ENCODE measurements around the gene FCRL6. TPM values are rescaled to one million over a fixed set of nuclear protein-coding genes. Genes with fewer than 3 reads are reported as not detected.
A peak's percentile ranks its signal among the peaks of the same experiment; 100 is the strongest.

The FCRL6 gene
- total RNA-seq, 1 donor from 2014 or later: not detected

DNA sequence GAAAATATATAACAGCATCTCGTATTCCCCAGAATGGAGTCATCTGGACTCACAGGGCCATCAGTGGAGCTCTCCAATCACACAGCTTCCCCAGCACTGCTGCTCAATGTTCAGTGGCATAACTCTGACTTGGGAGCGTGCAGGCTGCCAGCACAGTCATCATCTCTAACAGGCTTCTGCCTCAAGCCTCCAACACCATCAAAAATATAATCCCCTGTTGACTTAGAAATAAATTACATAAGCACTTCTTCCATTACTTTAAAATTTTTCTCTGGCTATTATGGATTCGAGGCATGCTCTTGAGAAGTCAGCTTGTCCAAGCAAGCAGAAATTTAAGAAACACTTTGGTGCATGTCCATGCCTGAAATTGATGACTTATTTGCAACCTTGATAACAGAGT, 15.2 kb upstream of the FCRL6 start:
- H3K27ac Mint-ChIP-seq: no peak overlapping the region
- peaks cover 7% of the 10 kb centered on the region for H3K4me1 Mint-ChIP-seq (ENCODE audit: low read depth)
- H3K4me3 Mint-ChIP-seq (ENCODE audit: low read depth): no peak overlapping the region
- no peaks in the 10 kb centered on the region for H3K36me3 Mint-ChIP-seq (ENCODE audit: insufficient read depth)
- H3K27me3 Mint-ChIP-seq: peaks cover 8% of the 10 kb centered on the region
- TF ChIP-seq, protein P1, sequence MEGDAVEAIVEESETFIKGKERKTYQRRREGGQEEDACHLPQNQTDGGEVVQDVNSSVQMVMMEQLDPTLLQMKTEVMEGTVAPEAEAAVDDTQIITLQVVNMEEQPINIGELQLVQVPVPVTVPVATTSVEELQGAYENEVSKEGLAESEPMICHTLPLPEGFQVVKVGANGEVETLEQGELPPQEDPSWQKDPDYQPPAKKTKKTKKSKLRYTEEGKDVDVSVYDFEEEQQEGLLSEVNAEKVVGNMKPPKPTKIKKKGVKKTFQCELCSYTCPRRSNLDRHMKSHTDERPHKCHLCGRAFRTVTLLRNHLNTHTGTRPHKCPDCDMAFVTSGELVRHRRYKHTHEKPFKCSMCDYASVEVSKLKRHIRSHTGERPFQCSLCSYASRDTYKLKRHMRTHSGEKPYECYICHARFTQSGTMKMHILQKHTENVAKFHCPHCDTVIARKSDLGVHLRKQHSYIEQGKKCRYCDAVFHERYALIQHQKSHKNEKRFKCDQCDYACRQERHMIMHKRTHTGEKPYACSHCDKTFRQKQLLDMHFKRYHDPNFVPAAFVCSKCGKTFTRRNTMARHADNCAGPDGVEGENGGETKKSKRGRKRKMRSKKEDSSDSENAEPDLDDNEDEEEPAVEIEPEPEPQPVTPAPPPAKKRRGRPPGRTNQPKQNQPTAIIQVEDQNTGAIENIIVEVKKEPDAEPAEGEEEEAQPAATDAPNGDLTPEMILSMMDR (IDR thresholded peaks at IDR 0.05; ENCODE audit: unreplicated experiment): no peak
- DNase-seq (ENCODE audit: low spot score, unreplicated experiment): no peak
- no peaks in the 10 kb centered on the region for H3K9me3 Mint-ChIP-seq (ENCODE audit: low read depth)

DNA sequence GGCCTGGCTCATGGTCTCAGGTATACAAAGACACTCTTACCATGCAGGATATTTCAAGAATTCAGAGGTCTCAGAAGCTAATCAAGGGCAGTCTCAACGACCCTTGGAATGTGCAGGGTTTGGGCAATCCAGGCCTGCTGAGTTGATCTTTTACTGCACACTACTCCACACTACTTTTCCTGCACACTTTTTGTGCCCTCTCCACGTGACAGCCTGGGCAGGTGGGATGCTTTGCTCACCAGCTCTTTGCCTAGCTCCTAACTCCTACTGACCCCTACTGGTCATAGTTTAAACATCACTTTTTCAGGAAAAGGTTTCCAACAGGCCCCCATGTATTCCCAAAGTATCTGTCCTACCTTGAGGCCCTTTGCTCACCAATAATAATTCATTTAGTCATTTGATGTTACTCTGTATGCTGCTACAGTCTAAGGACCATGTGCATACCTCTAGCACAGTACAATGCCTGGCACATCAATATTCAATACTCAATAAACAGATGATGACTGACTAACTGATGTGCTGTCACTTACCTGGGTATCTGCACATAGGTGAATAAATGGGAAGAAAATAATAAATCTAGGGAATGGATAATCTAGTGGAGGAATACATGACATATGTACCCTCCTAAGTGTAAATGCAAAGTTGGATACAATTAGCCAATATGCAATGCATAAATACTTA, 11.8 kb upstream of the FCRL6 start:
- TF ChIP-seq, protein P1 (IDR thresholded peaks at IDR 0.05; ENCODE audit: unreplicated experiment): peak; percentile 69
- Mint-ChIP-seq H3K27me3 (peaks cover 12% of the 10 kb centered on the region), H3K4me1 (ENCODE audit: low read depth) (peaks cover 7% of the 10 kb centered on the region), H3K9me3 (ENCODE audit: low read depth) (no peaks in the 10 kb centered on the region), H3K36me3 (ENCODE audit: insufficient read depth) (no peaks in the 10 kb centered on the region), H3K4me3 (ENCODE audit: low read depth) (no peak overlapping the region), H3K27ac (no peak overlapping the region)
- DNase-seq (ENCODE audit: low spot score, unreplicated experiment): no peak

DNA sequence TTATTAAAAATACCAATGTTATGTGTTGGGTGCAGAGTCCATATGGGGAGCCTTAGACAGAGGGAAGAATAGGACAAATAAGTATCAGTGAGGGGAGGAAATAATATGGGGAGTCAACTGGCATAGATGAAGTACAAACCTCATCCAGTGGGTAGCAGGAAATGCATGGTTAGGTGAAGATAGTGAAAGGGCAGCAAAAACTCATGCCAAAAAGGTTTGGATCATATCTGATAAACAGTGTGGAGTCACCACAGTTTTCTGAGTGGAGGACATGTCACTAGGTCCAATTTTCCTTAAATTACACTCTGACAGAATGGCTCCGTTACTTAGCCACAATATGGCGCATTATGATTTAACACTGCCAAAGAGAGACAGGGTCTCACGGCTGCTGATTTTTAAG, 11.1 kb upstream of the FCRL6 start:
- H3K9me3 Mint-ChIP-seq (ENCODE audit: low read depth): no peaks in the 10 kb centered on the region
- H3K36me3 Mint-ChIP-seq (ENCODE audit: insufficient read depth): no peaks in the 10 kb centered on the region
- DNase-seq (ENCODE audit: low spot score, unreplicated experiment): no peak
- H3K27me3 Mint-ChIP-seq: peaks cover 12% of the 10 kb centered on the region
- H3K27ac Mint-ChIP-seq: no peak overlapping the region
- H3K4me1 Mint-ChIP-seq (ENCODE audit: low read depth): peaks cover 7% of the 10 kb centered on the region
- H3K4me3 Mint-ChIP-seq (ENCODE audit: low read depth): no peak overlapping the region
- TF ChIP-seq, protein P1 (IDR thresholded peaks at IDR 0.05; ENCODE audit: unreplicated experiment): no peak

DNA sequence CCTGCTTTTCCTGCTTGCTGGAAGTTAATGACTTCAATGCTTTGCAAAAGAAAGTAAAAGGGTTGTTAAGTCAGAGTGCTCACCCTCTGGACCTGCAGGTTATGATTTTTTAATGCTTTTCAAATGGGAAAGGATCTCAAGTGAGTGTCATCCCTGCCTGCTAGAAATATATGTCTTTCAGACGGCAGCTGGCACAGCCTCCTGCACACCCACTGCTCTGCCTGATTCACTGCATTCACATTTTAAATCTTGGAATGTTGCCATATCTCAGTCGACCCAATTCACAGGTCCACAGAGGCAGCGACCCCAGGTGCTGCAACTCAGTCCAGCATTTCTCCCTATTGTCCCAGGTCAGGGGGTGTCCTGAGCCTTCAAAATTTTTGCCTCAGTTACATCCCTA, 10.7 kb upstream of the FCRL6 start:
- TF ChIP-seq, protein P1 (IDR thresholded peaks at IDR 0.05; ENCODE audit: unreplicated experiment): no peak
- Mint-ChIP-seq H3K27ac (no peak overlapping the region), H3K27me3 (peaks cover 14% of the 10 kb centered on the region), H3K4me3 (ENCODE audit: low read depth) (no peak overlapping the region), H3K36me3 (ENCODE audit: insufficient read depth) (no peaks in the 10 kb centered on the region), H3K9me3 (ENCODE audit: low read depth) (no peaks in the 10 kb centered on the region), H3K4me1 (ENCODE audit: low read depth) (peaks cover 7% of the 10 kb centered on the region)
- no peak for DNase-seq (ENCODE audit: low spot score, unreplicated experiment)

DNA sequence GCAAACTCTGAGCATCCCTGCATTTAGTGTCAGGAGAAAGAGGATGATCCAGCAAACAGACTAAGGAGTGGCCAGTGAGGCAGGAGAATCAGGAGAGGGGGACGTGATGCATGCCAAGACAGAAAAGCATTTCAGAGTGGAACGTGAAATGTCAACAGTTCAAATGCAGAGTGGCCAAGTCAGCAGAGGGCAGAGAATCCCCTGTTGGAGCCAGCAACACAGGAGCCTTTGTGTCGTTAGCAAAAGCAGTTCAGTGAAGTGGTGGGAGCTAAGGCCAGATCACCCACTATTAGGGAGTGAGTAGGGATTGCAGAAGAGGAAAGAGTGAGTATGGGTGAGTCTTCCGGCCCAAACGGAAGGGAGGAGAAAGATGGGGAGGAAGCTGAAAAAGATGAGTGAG, 6.6 kb upstream of the FCRL6 start:
- no peak overlapping the region for H3K27ac Mint-ChIP-seq
- TF ChIP-seq, protein P1 (IDR thresholded peaks at IDR 0.05; ENCODE audit: unreplicated experiment): no peak
- H3K4me3 Mint-ChIP-seq (ENCODE audit: low read depth): no peak overlapping the region
- no peaks in the 10 kb centered on the region for H3K36me3 Mint-ChIP-seq (ENCODE audit: insufficient read depth)
- H3K9me3 Mint-ChIP-seq (ENCODE audit: low read depth): no peaks in the 10 kb centered on the region
- H3K4me1 Mint-ChIP-seq (ENCODE audit: low read depth): peaks cover 7% of the 10 kb centered on the region
- H3K27me3 Mint-ChIP-seq: peaks cover 34% of the 10 kb centered on the region
- DNase-seq (ENCODE audit: low spot score, unreplicated experiment): no peak
